ENCODE results near the gene COX8A. TPM values are rescaled to one million over a fixed set of nuclear protein-coding genes. Genes with fewer than 3 reads are reported as not detected.

COX8A gene
- total and polyA plus RNA-seq, 2 of the 13 experiments (the other 11 are each of a cell fraction or from before 2014, with no cell fraction given): 202 to 406 TPM

DNA sequence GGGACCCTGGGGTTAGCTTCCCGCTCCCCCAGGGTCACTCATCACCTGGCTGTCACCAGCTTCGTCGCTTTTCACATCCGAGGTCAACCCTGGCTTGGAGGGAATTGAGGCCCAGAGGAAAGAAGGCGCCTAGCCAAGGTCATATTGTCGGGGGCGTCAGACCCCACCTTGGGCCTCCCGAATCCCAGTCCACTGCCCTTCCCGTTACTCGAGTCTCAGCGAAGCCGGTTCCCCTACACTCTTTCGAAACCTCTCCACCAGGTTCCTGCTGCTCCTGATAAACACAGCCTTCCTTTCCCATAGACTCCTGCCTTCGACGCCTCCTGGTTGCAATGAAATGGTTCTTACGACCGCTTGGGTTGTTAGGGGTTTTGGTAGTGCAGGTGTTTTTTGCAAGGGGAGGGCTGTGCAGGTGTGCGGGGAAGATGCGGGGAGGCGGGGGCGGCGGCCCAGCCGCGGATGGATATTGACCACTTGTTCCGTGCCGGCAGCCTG, 35.0 kb upstream of the COX8A start (continued):
- TF ChIP-seq SNAI1 (CRISPR knock-in tag; IDR thresholded peaks at IDR 0.05; ENCODE audit: borderline replicate concordance) (0 out of 2 replicates have a peak, but pooled peaks have one; percentile 54), ZNF253 (CRISPR knock-in tag; IDR thresholded peaks at IDR 0.05; ENCODE audit: borderline replicate concordance) (no peak), ZNF816 (CRISPR knock-in tag; IDR thresholded peaks at IDR 0.05; ENCODE audit: borderline replicate concordance) (peak; percentile 23; the same call in 1 of the 2 replicates), ZNF746 (CRISPR knock-in tag; IDR thresholded peaks at IDR 0.05) (no peak), CHD2 (IDR thresholded peaks at IDR 0.05; ENCODE audit: low read depth, low read length) (peak; percentile 25; the same call in 1 of the 2 replicates), KDM5B (CRISPR knock-in tag; IDR thresholded peaks at IDR 0.05; ENCODE audit: borderline replicate concordance) (peak; percentile 16; the same call in 1 of the 2 replicates), MED8 (CRISPR knock-in tag; IDR thresholded peaks at IDR 0.05; ENCODE audit: insufficient replicate concordance) (peak; percentile 26), KDM5A (IDR thresholded peaks at IDR 0.05; ENCODE audit: borderline replicate concordance, low read length) (peak; percentile 44; the same call in 1 of the 2 replicates)
- TF ChIP-seq, protein P1, sequence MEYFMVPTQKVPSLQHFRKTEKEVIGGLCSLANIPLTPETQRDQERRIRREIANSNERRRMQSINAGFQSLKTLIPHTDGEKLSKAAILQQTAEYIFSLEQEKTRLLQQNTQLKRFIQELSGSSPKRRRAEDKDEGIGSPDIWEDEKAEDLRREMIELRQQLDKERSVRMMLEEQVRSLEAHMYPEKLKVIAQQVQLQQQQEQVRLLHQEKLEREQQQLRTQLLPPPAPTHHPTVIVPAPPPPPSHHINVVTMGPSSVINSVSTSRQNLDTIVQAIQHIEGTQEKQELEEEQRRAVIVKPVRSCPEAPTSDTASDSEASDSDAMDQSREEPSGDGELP (IDR thresholded peaks at IDR 0.05; ENCODE audit: borderline replicate concordance, low read depth): 0 out of 2 replicates have a peak, but pooled peaks have one; percentile 30
- TF ChIP-seq, protein P2, sequence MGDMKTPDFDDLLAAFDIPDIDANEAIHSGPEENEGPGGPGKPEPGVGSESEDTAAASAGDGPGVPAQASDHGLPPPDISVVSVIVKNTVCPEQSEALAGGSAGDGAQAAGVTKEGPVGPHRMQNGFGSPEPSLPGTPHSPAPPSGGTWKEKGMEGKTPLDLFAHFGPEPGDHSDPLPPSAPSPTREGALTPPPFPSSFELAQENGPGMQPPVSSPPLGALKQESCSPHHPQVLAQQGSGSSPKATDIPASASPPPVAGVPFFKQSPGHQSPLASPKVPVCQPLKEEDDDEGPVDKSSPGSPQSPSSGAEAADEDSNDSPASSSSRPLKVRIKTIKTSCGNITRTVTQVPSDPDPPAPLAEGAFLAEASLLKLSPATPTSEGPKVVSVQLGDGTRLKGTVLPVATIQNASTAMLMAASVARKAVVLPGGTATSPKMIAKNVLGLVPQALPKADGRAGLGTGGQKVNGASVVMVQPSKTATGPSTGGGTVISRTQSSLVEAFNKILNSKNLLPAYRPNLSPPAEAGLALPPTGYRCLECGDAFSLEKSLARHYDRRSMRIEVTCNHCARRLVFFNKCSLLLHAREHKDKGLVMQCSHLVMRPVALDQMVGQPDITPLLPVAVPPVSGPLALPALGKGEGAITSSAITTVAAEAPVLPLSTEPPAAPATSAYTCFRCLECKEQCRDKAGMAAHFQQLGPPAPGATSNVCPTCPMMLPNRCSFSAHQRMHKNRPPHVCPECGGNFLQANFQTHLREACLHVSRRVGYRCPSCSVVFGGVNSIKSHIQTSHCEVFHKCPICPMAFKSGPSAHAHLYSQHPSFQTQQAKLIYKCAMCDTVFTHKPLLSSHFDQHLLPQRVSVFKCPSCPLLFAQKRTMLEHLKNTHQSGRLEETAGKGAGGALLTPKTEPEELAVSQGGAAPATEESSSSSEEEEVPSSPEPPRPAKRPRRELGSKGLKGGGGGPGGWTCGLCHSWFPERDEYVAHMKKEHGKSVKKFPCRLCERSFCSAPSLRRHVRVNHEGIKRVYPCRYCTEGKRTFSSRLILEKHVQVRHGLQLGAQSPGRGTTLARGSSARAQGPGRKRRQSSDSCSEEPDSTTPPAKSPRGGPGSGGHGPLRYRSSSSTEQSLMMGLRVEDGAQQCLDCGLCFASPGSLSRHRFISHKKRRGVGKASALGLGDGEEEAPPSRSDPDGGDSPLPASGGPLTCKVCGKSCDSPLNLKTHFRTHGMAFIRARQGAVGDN (CRISPR knock-in tag; IDR thresholded peaks at IDR 0.05): peak; percentile 32
- TF ChIP-seq, protein P3, sequence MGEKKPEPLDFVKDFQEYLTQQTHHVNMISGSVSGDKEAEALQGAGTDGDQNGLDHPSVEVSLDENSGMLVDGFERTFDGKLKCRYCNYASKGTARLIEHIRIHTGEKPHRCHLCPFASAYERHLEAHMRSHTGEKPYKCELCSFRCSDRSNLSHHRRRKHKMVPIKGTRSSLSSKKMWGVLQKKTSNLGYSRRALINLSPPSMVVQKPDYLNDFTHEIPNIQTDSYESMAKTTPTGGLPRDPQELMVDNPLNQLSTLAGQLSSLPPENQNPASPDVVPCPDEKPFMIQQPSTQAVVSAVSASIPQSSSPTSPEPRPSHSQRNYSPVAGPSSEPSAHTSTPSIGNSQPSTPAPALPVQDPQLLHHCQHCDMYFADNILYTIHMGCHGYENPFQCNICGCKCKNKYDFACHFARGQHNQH (CRISPR knock-in tag; IDR thresholded peaks at IDR 0.05): no peak
- TF ChIP-seq, protein P4, sequence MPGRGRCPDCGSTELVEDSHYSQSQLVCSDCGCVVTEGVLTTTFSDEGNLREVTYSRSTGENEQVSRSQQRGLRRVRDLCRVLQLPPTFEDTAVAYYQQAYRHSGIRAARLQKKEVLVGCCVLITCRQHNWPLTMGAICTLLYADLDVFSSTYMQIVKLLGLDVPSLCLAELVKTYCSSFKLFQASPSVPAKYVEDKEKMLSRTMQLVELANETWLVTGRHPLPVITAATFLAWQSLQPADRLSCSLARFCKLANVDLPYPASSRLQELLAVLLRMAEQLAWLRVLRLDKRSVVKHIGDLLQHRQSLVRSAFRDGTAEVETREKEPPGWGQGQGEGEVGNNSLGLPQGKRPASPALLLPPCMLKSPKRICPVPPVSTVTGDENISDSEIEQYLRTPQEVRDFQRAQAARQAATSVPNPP (CRISPR knock-in tag; IDR thresholded peaks at IDR 0.05): 0 out of 2 replicates have a peak, but pooled peaks have one; percentile 33
- TF ChIP-seq, protein P5, sequence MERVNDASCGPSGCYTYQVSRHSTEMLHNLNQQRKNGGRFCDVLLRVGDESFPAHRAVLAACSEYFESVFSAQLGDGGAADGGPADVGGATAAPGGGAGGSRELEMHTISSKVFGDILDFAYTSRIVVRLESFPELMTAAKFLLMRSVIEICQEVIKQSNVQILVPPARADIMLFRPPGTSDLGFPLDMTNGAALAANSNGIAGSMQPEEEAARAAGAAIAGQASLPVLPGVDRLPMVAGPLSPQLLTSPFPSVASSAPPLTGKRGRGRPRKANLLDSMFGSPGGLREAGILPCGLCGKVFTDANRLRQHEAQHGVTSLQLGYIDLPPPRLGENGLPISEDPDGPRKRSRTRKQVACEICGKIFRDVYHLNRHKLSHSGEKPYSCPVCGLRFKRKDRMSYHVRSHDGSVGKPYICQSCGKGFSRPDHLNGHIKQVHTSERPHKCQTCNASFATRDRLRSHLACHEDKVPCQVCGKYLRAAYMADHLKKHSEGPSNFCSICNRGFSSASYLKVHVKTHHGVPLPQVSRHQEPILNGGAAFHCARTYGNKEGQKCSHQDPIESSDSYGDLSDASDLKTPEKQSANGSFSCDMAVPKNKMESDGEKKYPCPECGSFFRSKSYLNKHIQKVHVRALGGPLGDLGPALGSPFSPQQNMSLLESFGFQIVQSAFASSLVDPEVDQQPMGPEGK (CRISPR knock-in tag; IDR thresholded peaks at IDR 0.05): peak; percentile 7; the same call in 1 of the 2 replicates
- TF ChIP-seq, protein P6, sequence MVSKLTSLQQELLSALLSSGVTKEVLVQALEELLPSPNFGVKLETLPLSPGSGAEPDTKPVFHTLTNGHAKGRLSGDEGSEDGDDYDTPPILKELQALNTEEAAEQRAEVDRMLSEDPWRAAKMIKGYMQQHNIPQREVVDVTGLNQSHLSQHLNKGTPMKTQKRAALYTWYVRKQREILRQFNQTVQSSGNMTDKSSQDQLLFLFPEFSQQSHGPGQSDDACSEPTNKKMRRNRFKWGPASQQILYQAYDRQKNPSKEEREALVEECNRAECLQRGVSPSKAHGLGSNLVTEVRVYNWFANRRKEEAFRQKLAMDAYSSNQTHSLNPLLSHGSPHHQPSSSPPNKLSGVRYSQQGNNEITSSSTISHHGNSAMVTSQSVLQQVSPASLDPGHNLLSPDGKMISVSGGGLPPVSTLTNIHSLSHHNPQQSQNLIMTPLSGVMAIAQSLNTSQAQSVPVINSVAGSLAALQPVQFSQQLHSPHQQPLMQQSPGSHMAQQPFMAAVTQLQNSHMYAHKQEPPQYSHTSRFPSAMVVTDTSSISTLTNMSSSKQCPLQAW (CRISPR knock-in tag; IDR thresholded peaks at IDR 0.05): 0 out of 2 replicates have a peak, but pooled peaks have one; percentile 24

Measured in HepG2 (cell line).